CMK (cell line): ENCODE measurements around the gene PDGFB.

ENCODE experiments used
- DNase-seq: peaks from one replicate; pipeline ENCODE4 v3.0.0-alpha.2; 2010; ENCODE audit warnings: low read depth

The PDGFB gene

DNA sequence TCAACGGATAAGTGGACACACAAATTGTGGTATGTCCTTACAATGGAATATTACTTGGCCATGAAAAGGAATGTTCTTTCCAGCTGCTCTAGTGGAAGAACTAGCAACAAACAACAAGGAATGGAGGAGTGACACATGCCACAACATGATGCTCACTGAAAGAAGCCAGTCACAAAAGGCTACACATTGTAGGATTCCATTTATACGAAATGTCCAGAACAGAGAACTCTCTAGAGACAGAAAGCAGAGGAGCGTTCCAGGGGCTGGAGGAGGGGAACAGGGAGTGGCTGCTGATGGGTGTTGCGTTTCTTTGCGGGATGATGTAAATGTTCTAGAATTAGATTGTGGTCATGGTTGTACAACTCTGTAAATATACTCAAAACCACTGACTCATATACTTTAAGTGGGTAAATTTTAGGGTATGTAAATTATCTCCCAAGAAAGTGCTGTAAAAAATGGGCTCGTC, 32.4 kb upstream of the PDGFB start:
- no peak for DNase-seq

DNA sequence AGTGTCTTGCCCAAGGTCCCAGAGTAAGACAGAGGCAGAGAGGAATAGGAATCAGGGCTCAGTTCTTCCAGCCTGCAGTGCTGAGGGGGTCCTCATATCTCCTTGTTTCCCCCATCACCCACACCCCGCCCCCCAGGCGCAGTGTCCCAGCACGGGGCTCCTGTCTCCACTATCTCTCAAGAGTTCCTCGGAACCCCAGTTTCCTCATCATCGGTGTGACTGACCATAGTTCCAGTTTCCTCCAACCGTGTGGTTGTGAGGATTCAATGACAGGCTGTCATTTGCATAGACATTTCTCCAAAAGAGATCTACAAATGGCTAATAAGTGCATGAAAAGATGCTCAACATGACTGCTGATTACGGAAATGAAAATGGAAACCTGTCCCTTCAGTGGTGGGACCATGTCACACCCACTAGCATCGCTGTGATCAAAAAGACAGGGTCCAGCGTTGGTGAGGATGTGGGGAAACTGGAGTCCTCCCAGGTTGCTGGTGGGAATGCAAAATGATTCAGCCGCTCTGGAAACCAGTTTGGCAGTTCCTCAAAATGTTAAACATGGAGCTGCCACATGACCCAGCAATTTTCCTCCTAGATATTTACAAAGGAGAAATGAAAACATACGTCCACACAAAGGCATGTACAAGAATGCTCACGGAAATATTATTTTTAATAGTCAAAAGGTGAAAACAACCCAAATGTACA, 31.8 kb upstream of the PDGFB start:
- no peak for DNase-seq

- no peak for DNase-seq
Observed at GRCh38 chr22:39275814-39276439, 31.1 kb upstream of the PDGFB start.

DNA sequence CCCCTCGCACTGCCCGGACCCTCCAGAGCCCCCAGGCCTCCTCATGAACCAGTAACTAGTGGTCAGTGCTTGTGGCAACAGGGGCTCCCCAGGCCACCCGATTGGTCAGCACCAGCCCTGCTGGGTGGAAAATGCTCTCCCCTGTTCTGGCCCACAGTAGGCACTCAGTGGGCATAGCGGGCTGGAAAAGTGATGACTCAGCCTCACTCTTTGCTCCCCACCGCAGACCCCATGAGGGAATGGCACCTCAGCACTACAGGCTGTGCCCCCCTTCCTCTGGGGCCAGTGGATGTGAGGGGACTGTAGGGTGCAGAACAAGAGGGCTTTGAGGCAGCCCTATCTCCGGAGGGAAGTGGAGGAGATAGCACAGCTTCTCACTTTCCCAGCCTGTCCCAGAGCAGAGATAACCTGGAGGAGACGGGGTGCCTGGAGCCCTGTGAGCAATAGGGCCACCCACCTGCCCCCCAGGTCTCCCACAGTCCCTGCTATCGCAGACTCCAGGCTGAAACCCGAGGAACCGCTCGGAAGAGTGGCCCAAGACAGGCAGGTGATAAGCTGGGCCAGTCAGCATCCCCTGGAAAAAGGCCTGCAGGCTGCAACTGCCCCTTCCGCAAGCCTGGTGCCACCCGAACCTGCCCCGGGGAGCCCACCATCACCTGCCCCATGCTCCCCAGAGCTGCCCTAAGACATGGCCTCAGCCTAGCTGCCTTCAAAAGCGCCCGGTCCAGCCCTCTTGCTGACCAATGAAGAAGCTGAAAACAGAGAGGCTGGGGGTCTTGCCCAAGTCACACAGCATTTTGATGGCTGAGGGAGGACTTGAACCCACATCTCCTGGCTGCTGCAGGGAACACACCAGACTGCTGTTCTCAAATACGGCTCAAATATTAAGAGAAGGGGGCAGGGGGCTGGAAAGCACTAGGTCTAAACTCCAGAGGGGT, 29.4 kb upstream of the PDGFB start:
- DNase-seq, result no peak

GRCh38 chr22:39270792-39271191, 26.0 kb upstream of the PDGFB start:
- DNase-seq, result no peak

GRCh38 chr22:39270280-39270679, 25.5 kb upstream of the PDGFB start:
- DNase-seq, result no peak

GRCh38 chr22:39269095-39269790, 24.5 kb upstream of the PDGFB start:
- no peak for DNase-seq

- no peak for DNase-seq
Observed at GRCh38 chr22:39268645-39269044, 23.9 kb upstream of the PDGFB start.

- no peak for DNase-seq
Observed at GRCh38 chr22:39267974-39268373, 23.2 kb upstream of the PDGFB start.

DNA sequence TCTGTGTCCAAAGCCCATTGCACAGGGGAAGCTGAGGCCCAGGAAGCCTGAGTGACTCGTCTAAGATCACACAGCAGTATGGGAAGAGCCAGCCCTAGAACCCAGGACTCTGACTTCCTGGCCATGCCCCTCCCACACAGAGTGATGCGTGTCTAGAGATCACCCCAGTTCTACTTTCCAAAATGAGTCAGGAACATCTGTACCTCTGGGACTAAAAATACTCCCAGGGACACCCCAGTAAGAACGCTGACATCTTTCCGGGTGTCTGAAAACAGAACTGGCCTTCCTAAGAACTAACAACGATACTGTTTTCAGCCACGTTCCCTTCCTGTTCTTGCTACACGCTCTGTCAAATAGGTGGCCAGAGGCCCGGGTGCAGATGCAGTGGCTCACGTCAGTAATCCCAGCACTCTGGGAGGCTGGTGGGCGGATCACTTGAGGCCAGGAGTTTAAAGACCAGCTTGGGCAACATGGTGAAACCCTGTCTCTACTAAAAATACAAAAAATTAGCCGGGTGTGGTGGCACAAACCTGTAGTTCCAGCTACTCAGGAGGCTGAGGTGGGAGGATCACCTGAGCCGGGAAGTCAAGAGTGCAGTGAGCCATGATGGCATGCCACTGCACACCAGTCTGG, 21.7 kb upstream of the PDGFB start:
- no peak for DNase-seq

- no peak for DNase-seq
Observed at GRCh38 chr22:39265143-39265886, 20.5 kb upstream of the PDGFB start.

GRCh38 chr22:39264349-39265038, 19.7 kb upstream of the PDGFB start:
- peak; percentile 66 for DNase-seq

DNA sequence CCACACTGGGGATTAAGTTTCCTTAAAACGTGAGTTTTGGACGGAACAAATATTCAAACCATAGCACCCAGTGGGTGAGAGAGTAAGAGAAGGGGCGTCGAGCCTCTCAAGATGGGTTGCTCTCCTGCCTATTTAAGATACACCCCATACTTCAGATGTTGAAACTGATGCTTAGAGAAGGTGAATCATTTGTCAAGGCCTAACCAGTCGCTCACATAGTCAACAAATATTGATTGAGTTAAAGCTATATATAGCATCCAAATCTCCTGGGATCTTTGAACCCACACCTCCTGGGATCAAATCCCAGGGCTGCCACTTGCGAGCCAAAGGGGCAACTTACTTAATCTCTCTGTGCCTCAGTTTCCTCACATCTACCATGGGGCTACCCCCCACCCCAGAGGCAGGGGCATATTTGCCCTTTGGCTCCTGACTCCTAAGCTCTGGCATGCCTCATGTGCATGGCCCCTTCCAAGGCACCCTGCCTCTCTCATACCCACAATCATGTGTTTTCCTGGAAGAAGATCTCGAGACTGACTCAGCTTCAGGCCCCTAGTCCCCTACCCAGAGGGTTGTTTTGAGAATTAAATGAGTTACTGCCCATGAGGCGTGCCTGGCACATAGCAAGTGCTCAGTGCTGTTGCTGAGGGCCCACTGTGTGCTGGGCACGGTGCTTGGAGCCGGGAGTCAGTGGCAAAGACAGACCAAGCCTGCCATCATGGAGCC, 19.0 kb upstream of the PDGFB start:
- DNase-seq, result no peak

DNA sequence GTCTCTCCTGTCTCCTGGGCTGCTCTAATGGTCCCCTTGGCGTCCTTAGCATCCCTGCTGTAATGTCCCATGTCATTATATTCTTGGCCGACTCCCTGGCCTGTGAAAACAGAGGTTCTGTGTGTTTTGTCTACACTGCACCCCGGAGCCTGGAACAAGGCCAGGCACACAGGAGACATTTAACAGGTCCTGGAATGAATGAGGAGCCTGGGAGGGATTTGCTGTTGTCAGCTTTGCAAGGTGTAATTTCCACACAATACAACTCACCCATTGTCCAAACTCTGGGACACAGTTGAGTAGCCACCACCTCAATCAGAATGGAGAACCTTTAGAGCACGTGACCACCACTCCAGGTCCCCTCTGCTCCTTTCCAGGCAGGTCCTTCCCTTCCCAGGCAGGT, 14.9 kb upstream of the PDGFB start:
- DNase-seq, result no peak

DNA sequence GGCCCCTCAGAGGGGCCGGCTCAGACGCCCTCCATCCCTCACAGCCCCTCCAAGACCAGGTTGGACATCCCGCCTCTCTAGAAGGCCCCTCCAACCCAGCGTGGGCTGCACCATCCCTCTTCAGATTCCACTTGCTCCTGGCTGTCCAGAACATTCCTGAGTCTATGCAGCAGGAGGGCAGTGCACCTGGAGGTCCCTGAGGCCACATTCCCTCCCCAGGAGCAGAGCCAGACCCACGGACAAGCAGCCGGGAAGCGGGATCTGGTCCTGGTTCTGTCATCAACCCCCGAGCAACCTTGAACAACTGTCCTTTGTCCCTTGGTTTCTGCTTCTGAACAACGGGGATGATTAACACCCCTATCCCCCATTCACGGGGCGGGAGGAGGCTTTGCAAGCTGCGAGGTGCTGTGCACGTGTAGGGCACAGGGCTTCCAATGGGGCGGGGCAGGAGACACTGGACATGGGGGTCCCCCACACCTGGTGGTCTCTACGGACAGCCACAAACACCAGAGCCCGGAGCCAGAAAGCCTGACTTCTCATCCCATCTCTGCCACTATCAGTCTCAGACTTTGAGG, 13.2 kb upstream of the PDGFB start:
- no peak for DNase-seq

GRCh38 chr22:39256979-39257378, 12.2 kb upstream of the PDGFB start:
- DNase-seq, result no peak

DNA sequence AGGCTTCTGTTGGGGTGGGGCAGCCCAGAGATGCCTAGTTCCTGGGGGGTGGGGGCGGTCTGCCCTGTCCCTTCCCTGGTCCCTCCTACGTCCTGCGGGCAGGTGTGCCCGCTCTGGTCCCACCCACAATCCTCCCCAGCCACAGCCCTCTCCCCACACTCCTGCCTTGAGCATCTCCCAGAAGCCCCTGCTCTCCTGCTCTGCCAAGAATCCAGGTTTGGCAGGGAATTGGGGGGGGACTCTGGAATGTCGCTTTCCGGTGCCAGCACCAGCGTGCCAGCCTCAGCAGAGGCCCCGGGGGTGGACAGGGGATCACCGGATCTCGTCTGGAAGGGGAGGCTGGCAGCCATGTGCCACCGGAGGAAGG, 11.4 kb upstream of the PDGFB start:
- DNase-seq, result no peak

GRCh38 chr22:39255449-39256185, 10.8 kb upstream of the PDGFB start:
- no peak for DNase-seq
